GM18505 (cell line): ENCODE data around the gene SPATA13.

Experiments used
- ATAC-seq: cut with Tn5 transposase; IDR thresholded peaks from one replicate; pipeline ENCODE4 v1.9.1; 2021; ENCODE audit not compliant: unreplicated experiment
- POLR2A ChIP-seq: IDR thresholded peaks from 4 replicates; pipeline ENCODE4 v1.6.1; 2011; ENCODE audit warnings: borderline replicate concordance; ENCODE audit not compliant: insufficient read depth, insufficient read length; ENCODE audit errors: extremely low read depth

The SPATA13 gene

DNA sequence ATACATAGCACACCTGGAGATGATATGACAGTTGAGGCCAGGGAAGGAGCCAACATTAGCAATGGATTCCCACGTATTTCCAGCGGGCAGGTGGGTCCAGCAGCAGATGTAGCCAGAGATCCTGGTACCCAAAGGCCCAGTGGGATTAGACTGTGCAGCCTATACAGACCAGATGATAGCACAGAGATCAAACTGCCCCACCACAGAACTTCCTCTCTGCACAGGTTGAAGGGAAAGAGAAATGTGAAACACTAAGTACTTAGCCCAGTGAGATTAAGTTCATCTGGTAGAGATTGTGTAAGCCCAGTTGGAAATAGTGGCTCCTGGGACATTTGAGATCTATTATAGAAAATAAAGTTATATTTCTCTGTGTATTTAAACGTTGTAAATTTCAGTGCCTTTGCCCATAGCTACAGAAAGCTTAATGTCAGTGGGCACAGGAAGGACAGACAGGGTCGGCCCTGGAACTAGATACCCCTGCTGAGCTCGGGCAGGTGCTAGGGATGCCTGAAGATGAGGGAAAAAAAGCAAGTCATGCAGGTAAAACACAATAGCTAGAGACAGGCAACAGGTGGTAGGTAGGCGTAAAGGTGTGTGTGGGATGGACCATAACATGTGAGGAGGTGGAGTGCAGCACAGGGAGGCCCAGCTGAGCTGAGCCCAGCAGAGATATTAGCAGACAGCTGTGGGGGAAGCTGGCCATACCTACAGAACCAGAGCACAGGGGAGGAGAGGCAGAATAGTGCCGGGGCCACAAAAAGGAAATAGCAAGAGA lies 27.3 kb upstream of the SPATA13 start:
- no peak for TF ChIP-seq POLR2A
- ATAC-seq: no peak

DNA sequence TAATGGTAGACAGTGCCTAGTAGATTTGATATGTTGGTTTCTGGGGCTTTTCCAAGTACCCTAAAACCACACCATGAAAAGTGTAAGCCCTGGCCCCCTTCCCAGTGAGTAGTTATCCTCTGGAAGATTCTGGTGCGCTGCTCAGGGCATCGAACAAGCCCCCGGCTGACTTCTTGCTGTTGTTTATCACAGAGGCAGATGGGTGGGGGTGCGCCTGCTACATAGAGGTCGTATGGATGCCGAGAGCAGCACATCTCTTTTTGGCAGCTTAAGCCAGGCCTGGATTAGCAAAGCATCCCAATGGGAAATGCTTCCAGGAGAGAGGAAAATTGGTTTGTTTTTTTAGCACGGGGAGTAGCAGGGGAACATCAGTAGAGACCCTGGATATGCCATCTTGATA lies 26.3 kb upstream of the SPATA13 start:
- no peak for TF ChIP-seq POLR2A
- no peak for ATAC-seq

DNA sequence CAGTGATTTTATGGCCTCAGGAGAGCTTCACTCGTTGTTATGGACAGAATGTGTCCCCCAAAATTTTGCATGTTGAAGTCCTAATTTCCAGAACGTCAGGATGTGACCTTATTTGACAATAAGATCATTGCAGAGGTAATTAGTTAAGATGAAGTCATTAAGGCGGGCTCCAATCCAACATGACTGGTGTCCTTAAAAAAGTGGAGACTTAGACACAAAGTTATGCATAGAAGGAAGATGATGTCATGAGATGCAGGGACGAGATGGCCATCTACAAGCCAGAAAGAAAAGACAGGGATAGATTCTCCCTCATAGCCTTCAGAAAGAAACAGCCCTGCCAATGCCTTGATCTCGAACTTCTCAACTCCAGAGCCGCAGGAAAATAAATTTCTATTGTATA lies 25.8 kb upstream of the SPATA13 start:
- no peak for TF ChIP-seq POLR2A
- no peak for ATAC-seq

DNA sequence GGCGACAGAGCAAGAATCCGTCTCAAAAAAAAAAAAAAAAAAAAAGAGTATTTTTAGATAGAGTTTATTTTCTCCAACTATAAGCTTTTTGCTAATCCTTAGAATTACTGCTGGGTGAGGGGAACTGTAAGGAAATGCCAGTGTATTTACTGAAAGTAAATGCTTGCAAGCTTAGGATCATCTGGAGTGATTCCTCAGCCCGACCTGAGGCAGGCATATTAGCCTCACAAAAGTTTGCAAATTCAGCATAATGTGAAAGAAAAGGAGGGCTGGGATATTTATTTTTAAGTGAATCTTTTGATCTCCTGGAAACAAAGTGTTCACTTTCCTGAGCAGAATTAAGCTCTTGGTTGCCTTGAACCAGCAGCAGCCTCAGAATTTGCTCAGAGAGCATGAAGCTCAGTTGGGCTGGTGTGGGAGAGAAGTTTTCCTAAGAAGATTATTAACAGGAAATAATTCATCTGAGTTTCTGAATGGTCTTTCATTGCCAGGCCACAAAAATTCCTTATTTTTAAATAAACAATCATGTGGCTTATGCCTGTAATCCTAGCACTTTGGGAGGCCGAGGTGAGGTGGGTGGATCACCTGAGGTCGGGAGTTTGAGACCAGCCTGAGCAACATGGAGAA lies 24.7 kb upstream of the SPATA13 start:
- no peak for ATAC-seq
- no peak for TF ChIP-seq POLR2A

DNA sequence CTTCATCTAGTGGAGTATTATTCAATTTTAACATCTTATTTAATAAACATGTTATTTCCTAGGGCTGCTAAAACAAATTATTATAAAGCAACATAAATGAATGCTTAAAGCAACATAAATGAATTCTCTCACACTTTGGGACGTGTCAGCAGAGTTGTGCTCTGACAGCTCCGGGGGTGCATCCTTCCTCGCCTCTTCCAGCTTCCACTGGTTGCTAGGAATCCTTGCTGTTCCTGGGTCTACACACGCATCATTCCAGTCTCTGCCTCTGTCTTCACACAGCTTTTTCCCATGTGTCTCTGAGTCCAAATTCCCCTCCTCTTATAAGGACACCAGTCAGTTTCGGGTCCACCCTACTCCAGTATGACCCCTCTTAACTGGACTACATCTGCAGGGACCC lies 21.6 kb upstream of the SPATA13 start:
- ATAC-seq: no peak
- no peak for TF ChIP-seq POLR2A

DNA sequence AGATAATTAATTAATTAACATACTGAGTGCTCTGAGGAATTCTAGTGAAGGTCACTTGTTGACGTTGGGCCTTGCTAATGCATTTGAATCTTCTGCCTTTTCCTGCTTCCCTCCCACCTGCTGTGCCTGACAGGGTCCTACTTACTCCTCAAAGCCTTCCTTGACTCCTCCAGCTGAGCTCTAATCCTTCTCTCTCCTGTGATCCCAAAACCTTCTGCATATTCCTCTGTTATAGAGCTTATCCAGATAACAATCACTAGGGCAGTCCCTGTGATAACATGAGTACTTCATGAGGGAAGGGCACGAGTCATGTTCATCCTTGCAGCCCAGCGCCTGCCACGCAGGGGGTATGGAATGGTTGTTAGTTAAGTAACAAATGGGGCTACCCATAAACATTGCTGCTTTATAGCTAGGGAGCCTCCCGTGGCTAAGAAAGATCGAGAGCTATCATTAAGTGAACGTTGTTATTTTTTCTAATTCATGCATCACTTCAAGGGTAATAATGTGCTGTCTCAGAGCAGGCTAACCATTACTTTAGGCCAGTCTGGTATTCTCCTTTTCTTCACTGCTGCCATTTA lies 19.1 kb upstream of the SPATA13 start:
- ATAC-seq: no peak

DNA sequence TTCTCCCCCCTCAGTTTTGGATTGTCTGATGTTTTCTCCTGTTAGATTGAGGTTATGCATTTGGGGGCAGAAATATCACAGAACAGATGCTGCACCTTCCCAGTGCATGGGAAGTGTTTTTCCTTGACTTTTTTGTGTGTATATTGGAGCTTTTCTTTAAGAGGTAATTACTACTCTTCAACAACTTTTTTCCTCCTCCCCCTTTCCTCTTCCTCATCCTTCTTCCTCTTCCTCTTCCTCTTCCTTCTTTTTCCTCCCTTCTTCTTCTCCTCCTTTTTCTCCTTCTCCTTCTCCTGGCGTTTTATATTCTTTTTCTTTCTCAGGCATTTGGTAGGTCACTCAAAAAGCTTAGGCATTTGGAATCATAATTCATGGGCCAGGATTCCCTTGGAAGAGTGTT lies 18.1 kb upstream of the SPATA13 start:
- no peak for TF ChIP-seq POLR2A
- ATAC-seq: no peak

More for the DNA sequence above, 19.1 kb upstream of the SPATA13 start:
- TF ChIP-seq POLR2A: no peak

DNA sequence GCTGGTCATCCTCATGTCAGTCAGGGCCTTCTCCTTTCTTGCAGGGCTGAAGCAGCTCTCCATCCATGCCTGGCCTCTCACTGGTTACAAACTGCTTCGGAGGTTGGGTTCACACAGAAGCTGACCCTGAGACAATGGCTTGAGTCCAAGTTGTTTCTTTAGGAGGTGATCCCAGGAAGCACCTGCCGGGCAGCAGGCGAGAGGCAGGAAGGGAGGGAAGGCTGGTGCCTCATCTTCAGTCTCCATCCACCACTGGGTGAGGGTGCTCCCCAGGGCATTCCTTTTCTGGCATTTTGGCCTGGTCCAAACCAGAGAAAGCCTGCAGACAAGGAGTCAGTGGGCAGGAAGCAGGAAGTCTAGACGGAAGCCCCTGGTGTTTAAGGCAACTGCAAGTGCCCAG lies 17.6 kb upstream of the SPATA13 start:
- TF ChIP-seq POLR2A: no peak
- ATAC-seq: no peak

DNA sequence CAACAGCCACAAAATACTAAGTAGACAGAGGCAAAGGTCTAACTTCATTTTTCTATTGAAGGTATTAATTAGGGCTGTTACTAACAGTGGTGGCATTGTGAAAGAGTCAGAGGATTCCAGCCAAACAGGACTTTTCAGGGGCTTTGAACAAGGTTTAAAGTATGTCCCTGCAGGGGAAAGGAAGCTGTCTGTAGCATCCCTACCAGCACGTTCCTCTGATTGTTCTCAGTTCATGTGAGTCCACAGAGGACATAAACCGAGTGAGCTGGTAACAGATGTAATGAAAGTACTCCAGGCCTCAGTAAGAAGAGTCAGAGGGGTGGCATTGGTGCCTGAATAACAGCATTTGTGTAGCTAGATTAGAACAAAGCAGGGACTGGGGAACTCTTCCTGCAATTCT lies 15.3 kb upstream of the SPATA13 start:
- no peak for ATAC-seq
- TF ChIP-seq POLR2A: no peak

DNA sequence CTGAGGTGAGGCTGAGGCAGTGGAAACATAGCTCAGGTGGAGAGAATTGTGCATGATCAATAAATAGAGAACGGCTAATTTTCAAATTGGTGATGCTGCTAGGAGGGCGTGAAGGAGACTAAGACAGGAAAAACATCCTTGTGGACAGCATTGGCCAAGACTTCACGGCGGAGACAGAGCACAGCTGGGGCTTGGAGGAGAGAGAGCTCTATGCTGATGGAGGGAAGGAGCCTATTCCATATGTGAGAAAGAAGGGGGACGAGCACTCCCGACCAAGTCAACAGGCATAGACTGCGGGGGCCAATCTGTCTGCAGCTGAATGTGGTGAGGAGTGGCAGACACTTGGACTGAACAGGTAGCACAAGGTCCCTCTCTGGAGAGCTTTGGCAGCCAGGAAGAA lies 14.8 kb upstream of the SPATA13 start:
- TF ChIP-seq POLR2A: no peak
- no peak for ATAC-seq

DNA sequence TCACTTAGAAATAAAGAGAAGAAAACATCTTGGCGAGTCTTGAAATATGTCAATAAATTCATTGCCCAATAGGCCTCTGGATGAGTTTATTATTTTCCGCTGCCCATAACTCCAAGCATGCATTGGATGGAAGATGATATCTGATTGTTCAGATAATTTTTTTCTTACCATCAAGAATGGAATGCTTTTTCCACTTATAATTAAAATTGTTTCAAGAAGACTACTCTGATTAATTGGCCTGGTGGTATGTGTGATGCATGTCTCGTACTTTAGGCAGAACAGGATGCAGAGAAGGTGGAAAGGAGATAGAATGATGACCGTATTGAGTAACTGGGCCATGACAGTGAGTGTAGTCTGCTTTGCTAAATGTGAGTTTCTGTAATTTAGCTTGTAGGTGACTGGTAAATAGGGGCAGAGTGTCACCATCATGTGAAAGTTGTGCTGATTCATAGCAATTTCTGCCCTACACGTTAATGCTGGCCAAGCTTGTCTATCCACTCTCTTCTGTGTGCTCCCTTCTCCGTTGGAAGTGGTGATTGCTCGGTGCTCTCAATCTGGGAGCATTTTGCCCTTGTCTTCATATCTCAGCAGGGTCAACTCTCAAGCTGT lies 13.5 kb upstream of the SPATA13 start:
- ATAC-seq: no peak
- no peak for TF ChIP-seq POLR2A

DNA sequence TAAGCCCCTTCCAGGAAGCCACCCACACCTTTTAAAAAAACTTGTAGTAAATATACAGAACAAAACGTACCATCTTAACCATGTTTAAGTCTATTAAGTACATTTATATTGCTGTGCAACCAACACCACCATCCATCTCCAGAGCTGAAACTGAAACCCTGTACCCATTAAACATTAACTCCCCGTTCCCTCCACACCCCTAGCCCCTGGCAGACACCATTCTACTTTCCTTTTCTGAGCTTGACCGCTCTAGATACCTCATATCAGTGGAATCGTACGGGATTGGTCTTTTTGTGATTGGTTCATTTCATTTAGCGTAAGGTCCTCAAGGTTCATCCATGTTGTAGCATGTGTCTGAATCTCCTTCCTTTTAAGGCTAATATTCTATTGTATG lies 13.0 kb upstream of the SPATA13 start:
- TF ChIP-seq POLR2A: no peak
- ATAC-seq: no peak

DNA sequence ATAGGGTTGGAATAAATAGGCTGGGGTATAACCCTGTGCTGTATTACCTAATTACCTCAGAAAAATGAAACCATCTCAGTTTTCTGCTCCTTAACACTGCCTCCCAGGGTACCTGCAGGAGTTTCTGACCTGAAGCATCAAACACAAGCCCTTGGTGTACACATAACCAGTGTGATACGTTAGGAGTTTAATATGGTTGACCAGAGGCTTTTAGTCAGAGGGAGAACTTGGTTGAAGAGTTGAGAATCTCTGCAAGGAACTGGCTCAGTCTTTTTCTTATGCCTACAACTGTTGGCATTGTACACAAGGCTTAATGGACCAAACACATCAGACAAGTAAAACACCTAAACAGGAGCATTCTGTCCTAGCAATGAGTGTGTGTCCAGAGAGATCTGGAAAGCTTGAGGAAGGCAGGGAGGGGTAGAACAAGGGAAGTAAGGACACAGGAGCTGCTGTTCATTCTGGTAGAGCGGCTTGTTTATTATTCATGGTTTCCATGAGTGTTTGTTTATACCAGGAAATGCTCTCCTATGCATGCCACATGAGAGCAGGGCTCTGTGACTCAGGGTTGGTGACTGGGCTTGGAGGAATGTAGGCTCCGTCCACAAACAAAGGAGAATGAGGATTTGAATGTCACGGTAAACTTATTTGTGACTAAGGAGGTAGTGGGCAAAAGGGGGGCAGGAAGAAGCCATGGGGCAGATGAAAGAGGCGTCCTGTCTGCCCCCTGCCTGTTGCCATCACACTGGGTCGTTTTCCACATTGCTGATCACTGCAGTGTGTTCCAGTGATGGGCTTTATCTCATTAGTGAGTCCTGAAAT lies 11.9 kb upstream of the SPATA13 start:
- no peak for TF ChIP-seq POLR2A
- ATAC-seq: no peak
